ENCODE measurements around the gene TIMM8B. TPM values are rescaled to one million over a fixed set of nuclear protein-coding genes. Genes with fewer than 3 reads are reported as not detected.
"Not testable (repeated sequence)": the region's sequence is repeated elsewhere in the genome, so short reads cannot be mapped to it uniquely, and the experiment has no call there.

Gene TIMM8B
- total and polyA plus RNA-seq, 12 donors: 23.8 to 304 (median 78.3) TPM

DNA sequence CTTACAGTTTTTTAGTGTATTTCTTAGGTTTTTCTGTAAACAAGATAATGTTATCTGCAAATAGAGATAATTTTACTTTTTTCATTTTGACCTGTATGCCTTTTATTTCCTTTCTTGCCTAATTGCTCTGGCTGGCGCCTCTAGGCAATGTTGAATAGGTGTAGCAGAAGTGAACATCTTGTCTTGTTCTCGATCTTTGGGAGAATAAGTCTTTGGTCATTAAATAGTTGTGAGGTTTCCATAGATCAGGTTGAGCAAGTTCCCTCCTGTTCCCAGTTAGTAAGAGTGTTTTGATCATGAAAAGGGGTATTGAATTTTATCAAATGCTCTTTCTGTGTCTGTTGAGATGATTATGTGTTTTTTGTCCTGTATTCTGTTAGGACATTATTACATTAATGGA lies 36.8 kb downstream of the TIMM8B start:
- peaks cover 0 to 51% of the 10 kb centered on the region in 2 donors for H3K36me3 ChIP-seq (replicated peaks in 1 of 2)
- no peaks in the 10 kb centered on the region for H3K27me3 ChIP-seq
- no peaks in the 10 kb centered on the region for H3K9me3 ChIP-seq (replicated peaks in 1 of 3)
- TF ChIP-seq CTCF (IDR thresholded peaks at IDR 0.05) (no peak), POLR2A (IDR thresholded peaks at IDR 0.05) (no peak)
- intact Hi-C loops (cut with DNase I): no loop called here
- no peaks in the 10 kb centered on the region for H3K4me1 ChIP-seq (replicated peaks in 1 of 2)
- WGBS, 4 donors: 48 to 50% (median 49%) methylated on average over 2 of the region's 2 CpGs
- H3K4me3 ChIP-seq: no peak overlapping the region
- H3K27ac ChIP-seq: no peak overlapping the region
- no peak for DNase-seq

GRCh38 chr11:112048256-112048655 lies 38.3 kb downstream of the TIMM8B start:
- WGBS, 4 donors: 91 to 99% (median 96%) methylated on average over 3 of the region's 3 CpGs
- intact Hi-C loops (cut with DNase I): not testable (repeated sequence)
- peaks cover 0 to 58% of the 10 kb centered on the region in 2 donors for H3K36me3 ChIP-seq (replicated peaks in 1 of 2)

GRCh38 chr11:112046647-112047046 lies 39.9 kb downstream of the TIMM8B start:
- 96 to 100% (median 99%) methylated on average over 2 of the region's 2 CpGs for WGBS, 4 donors
- H3K36me3 ChIP-seq (replicated peaks in 1 of 2): peaks cover 0 to 44% of the 10 kb centered on the region in 2 donors
- H3K9me3 ChIP-seq (replicated peaks in 1 of 3): not testable (repeated sequence)

More at GRCh38 chr11:112048256-112048655, 38.3 kb downstream of the TIMM8B start:
- not testable (repeated sequence) for H3K4me3 ChIP-seq; H3K27me3 ChIP-seq; DNase-seq; H3K4me1 ChIP-seq (replicated peaks in 1 of 2); H3K9me3 ChIP-seq (replicated peaks in 1 of 3)
- H3K27ac ChIP-seq: peak overlapping the region in 2 of 5 donors; percentile 13 to 32

GRCh38 chr11:112044961-112045360 lies 41.6 kb downstream of the TIMM8B start:
- WGBS, 4 donors: 96 to 99% (median 97%) methylated on average over 4 of the region's 4 CpGs
- intact Hi-C loops (cut with DNase I): no loop called here
- no peak for DNase-seq

More at GRCh38 chr11:112046647-112047046, 39.9 kb downstream of the TIMM8B start:
- H3K27me3 ChIP-seq; H3K4me3 ChIP-seq; H3K27ac ChIP-seq; intact Hi-C loops (cut with DNase I); DNase-seq; H3K4me1 ChIP-seq (replicated peaks in 1 of 2): not testable (repeated sequence)

DNA sequence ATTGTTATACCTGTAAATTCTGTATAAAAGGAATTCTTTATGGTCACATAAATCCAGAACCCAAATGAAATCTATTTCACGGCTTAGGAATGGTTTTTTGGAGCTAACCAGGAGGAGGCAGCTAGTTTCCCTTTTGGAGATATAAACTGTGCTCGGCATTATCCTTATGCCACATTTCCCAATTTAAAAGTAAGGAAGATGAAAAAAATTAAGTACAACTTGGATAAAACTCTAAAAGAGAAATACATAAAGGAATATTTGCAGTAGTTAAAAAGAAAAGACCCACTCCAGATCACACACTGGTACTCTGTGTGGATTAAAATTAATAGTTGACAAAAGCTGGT lies 43.6 kb downstream of the TIMM8B start:
- peaks cover 0 to 46% of the 10 kb centered on the region in 2 donors for H3K36me3 ChIP-seq (replicated peaks in 1 of 2)
- H3K4me1 ChIP-seq (replicated peaks in 1 of 2): no peaks in the 10 kb centered on the region
- intact Hi-C loops (cut with DNase I): no loop called here
- H3K27me3 ChIP-seq: no peaks in the 10 kb centered on the region
- no peaks in the 10 kb centered on the region for H3K9me3 ChIP-seq (replicated peaks in 1 of 3)
- 95 to 98% (median 97%) methylated on average over 2 of the region's 2 CpGs for WGBS, 4 donors
- DNase-seq: no peak
- H3K27ac ChIP-seq: no peak overlapping the region
- TF ChIP-seq CTCF (IDR thresholded peaks at IDR 0.05): no peak
- TF ChIP-seq POLR2A (IDR thresholded peaks at IDR 0.05): no peak
- no peak overlapping the region for H3K4me3 ChIP-seq

More at GRCh38 chr11:112044961-112045360, 41.6 kb downstream of the TIMM8B start:
- Histone ChIP-seq H3K9me3 (replicated peaks in 1 of 3) (no peaks in the 10 kb centered on the region), H3K27me3 (no peaks in the 10 kb centered on the region), H3K4me1 (replicated peaks in 1 of 2) (no peaks in the 10 kb centered on the region), H3K36me3 (replicated peaks in 1 of 2) (peaks cover 0 to 37% of the 10 kb centered on the region in 2 donors), H3K27ac (no peak overlapping the region), H3K4me3 (no peak overlapping the region)
- TF ChIP-seq POLR2A (IDR thresholded peaks at IDR 0.05) (no peak), CTCF (IDR thresholded peaks at IDR 0.05) (no peak)

Measured in adrenal gland (tissue), 12 donors.